ENCODE results near the gene RAD21L1.

Gene RAD21L1

DNA sequence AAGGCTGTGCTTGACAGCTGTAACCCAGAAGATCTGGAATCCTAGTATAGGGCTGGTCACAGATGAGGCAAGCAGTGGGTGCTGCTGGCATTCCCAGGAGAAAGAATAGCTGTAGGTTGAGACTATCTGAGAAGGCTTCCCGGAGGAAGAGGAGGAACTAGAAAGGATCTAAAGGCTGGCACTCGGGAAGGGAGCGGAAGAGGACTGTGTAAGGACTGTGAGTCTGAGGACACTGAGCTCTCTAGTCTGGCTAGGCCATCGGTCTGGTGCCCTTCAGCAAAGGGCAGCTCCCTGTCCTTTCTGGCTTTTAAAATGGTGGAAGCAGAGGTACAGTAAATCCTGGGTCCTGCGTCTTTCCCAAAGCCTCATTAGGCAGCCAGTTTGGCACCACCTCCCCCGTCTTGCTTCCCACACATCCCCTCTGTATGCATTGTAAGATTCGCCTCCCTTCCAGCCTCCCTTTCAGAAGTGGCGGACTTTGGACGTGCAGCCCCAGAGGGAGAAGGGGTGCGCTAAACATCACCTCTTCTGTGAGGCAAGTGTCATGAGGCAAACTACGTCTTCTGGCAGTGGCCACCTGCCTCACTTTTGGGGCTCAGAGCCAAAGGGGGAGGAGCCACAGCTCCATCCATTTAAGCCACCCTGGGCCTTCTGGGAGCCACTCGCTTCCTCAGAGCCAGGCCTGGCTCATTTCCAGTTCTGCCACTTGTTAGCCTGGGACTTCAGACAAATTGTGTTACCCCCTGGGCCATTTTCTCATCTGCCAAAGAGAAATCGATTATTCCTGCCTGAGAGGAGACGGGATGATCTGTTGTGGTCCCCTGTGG is 48.9 kb downstream of the RAD21L1 start:
- DNase-seq, result no peak

DNA sequence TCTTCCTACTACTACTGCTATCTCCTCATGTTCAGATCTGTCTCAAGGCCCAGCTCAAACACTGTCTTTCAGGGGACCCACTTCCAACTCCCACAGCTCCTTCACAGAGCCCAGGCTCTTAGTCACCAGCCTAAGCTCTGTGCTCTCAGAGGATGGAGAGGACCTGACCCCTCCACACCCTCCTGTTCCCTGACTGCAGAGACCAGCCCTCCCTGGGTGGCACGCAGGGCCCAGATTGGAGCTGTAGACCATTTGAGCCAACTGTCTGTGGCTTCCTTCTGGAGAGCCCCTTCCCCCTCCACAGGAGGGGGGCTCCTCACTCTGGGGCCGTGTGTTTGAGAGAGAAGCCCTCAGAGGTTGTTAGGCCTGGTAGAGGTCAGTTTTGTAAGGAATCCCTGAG is 50.1 kb downstream of the RAD21L1 start:
- no peak for DNase-seq

DNA sequence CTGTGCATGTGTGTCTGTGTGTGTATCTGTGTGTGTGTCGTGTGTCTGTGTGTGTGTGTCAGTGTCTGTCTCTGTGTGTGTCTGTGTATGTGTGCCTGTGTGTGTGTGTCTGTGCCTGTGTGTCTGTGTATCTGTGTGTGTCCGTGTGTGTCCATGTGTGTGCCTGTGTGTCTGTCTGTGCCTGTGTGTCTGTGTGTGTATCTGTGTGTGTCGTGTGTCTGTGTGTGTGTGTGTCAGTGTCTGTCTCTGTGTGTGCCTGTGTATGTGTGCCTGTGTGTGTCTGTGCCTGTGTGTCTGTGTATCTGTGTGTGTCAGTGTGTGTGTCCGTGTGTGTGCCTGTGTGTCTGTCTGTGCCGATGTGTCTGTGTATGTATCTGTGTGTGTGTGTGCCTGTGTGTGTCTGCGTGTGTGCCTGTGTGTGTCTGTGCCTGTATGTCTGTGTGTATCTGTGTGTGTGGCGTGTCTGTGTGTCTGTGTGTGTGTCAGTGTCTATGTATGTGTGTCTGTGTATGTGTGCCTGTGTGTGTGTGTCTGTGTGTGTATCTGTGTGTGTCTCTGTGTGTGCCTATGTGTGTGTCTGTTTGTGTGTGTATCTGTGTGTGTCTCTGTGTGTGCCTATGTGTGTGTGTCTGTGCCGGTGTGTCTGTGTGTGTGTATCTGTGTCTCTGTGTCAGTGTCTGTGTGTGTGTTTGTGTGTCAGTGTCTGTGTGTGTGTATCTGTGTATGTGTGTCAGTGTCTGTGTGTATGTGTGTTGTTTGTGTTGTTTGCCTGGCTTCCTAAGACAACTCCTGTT is 51.9 kb downstream of the RAD21L1 start:
- DNase-seq, result no peak

DNA sequence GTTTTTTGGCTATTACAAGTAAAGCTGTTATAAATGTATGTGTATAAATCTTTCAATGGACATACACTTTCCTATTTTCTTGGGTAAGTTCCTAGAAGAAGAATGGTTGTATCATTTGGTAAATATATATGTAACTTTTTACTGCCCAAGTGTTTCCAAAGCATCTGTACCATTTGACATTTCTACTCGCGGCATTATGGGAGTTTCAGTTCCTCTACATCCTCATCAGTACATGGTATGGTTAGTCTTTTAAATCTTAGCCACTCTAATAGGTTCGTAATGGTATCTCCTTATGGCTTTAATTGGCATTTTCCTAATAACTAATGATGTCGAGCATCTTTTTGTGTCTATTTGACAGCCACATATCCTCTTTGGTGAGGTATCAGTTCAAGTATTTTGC is 53.1 kb downstream of the RAD21L1 start:
- no peak for DNase-seq

DNA sequence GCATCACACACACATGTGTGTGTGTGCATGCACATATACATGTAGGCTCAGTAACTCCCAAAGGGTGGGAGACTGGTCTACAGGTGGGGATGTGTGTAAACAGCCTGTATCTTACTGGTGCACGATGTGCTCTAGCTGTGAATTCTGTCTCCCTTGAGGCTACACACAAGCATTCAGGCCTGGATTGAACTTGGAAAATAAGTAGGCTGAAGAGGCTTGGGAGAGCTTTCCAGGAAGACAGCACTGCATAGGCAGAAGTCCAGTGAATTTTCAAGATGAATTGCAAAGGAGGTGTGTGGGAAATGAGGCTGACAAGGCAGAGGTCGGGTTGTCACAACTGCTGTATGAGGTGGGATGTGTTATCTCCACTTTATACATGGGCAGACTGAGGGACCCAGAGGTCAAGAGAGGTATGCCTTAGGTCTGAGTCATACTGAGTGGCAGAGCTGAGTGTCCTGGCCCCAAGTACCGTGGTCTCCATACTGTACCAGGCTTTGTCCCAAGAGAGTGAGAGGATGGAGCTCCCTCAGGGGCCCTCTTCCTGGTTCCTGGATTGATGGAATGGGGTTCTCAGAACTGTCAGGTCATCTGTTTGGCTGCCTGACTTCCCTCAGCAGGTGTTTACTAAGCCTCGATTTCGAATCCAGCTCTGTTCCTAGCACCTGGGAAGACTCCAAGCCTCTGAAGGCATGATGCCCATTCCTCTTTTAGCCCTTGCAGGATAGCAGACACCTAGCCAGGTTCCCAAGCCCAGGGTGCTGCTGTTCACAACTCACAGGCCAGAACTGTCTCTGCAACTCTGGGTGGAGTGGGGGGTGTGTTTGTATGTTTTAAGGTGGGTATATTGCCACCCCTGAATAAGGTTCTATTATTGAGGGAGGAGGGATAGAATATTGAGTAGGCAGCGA is 54.6 kb downstream of the RAD21L1 start:
- no peak for DNase-seq

- no peak for DNase-seq
Observed at GRCh38 chr20:1281279-1282057, 55.6 kb downstream of the RAD21L1 start.

DNA sequence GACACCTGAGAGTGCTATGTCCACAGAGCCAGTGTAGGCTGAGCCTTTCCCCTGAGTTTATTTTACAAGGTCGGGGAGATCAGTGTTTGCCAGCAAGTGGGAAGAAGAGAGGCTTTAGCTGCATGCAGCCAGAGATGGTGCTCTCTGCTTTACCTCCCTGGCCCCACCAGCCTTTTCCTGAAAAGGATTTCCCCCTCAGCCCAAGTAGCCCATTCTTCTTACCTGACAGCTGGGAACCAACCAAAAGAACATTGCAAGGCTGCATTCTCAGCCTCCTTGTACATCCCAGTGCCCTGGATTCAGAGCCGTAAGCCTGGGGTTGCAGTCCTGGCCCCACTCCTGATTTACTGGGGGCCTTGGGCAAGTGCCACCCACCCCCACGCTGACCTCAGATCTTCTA is 57.1 kb downstream of the RAD21L1 start:
- no peak for DNase-seq

DNA sequence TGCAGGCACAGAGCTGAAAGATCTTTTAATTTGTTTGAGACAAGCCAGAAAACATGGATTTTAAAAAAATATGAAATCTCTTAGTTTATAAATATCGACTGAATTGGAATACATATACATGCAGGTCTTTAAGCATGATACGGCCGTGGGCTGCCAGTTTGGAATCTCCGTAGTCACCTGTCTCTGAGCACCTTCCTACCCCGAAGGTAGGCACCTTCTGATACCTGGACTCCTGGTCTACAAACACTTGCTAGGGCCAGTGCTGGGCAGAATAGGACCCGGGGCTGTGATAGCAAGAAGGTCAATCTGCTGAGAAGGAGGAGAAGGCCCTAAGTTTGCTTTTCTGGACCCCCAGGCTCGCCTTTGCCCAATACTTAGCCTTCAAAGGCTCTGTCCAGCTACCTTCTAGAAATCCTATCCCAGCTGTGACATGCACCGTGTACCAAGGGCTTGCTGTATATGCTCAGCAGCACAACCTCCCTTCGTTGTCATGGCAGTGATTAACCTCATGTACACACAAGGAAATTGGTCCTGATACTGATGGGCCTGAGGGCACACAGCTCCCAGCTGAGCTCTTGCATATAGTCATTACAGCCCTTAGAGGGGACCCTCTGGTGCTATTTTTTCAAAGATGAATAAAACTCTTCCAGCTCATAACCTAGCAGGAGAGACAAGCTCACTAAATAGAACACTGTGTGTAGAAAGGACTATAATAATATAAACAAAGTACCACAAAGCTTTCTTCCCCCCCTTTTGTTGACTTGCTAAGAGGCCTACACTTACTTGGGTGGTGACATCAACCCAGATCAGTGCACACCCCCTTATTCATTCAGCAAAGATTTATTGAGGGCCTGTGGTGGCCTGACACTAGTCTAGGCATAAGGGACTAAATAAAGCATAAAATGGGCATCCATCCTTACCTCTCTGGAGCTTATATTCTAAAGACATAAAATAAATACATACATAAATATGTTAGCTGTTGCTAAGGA is 58.0 kb downstream of the RAD21L1 start:
- DNase-seq, result no peak

GRCh38 chr20:1286267-1287024 is 60.6 kb downstream of the RAD21L1 start:
- DNase-seq, result no peak

- DNase-seq, result no peak
Observed at GRCh38 chr20:1287306-1287705, 61.5 kb downstream of the RAD21L1 start.

DNA sequence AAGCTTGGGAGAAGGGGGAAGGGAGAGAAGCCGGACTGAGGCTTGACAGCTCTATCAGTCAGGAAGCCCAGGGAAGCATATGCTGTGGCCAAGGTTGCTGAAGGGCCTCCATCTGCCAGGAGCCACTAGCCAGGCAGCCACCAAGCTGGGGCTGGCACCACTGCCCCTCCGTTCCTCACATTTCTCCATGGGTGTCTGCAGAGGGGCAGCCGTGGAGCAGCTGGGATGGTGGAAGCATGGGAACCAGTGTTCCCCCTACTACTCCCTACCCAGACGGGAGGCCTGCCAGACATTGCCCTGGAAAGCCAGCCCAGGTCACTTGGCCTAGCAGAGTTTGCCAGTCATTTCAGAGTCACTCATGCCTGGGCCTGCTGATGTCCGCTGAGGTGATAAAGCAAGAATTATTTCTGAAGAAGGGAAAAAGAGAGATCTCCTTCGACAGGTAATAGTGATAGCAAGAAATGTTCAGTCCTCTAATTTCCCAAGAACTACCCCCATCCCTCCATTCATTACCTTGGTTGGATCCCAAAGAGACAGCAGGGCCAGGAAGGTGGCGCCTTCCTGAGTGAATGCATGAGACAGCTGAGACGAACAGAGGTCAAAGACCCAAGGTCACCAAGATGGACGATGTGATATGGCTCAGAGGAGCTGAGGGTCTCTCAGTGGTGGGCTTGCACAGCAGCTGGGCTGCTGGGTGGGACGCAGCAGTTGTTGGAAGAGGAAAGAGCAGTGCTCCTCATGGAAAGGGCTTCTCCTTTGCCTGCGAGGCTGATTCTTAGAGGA is 62.1 kb downstream of the RAD21L1 start:
- DNase-seq, result no peak

DNA sequence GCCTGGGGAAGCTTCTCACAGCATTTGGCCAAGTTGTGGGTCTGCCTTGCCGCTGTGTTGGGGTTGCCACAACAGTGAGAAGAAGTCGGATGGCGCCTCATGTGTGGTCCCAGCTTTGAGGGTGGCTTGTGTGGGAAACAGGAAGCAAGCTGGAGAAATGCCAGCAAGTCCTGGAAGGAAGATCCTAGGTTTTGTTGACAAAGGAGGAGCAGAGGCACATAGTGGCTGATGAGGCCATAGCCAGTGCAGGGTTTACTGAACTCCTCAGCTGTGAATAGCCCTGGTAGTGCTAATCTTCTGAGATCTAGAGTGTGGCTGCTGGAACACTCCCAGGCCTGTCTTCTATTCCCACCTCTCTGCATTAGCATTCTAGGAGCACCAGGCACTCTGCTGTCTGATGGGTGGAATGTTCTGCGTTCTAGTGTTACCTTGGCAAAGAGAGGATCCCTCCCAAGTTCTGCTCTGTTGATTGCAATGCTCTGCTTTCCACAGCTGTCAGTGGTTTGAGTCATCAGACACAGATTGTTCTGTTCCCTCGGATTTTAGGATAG is 65.4 kb downstream of the RAD21L1 start:
- DNase-seq, result no peak

- DNase-seq, result no peak
Observed at GRCh38 chr20:1292620-1293019, 66.8 kb downstream of the RAD21L1 start.

GRCh38 chr20:1293641-1294379 is 68.0 kb downstream of the RAD21L1 start:
- no peak for DNase-seq

DNA sequence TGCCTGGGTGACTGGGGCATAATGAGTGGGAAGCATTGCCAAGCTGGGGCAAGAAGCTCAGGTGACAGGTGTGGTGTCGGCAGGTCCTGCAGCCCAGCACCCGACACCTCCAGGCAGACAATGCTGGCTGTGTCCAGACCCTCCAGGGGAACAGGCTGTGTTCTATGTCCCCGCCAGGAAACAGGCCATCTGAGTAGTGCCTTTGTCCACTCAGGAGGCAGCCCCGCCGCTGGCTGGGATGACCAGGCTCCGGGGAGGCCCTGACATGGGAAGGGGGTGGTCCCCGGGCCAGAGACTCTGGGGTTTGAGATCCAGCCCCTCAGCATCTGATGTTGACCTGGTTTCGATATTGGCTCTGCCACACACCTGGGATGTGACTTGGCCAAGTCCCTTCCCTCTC is 68.7 kb downstream of the RAD21L1 start:
- no peak for DNase-seq

- no peak for DNase-seq
Observed at GRCh38 chr20:1295276-1295930, 69.6 kb downstream of the RAD21L1 start.

GRCh38 chr20:1296117-1296610 is 70.3 kb downstream of the RAD21L1 start:
- DNase-seq, result no peak

- no peak for DNase-seq
Observed at GRCh38 chr20:1296922-1297321, 71.1 kb downstream of the RAD21L1 start.
